HCT116 (cell line): Measurements from ENCODE around the gene LAMB4. TPM values are rescaled to one million over a fixed set of nuclear protein-coding genes. Genes with fewer than 3 reads are reported as not detected.

Experiments used
- ATAC-seq: fragments of 200-7000 bp; cut with Tn5 transposase; 2 replicates; pipeline ENCODE4 v1.9.1; 2020; ENCODE audit warnings: mild to moderate bottlenecking, moderate library complexity
- BruUV-seq: library from RNA; stranded (reverse); fragments of 400-500 nt; replicated peaks from 2 replicates; lab custom pipeline; 2021; lab: Mats Ljungman, UMichigan
- CTCF ChIA-PET: fragments of 300-600 bp; sonication (Branson Sonifier 250); formaldehyde crosslinking; loops from one replicate; lab custom pipeline; 2021; ENCODE audit warnings: antibody characterized with exemption; lab: Charles Lee
- POLR2A ChIA-PET: fragments of 300-600, 350-600 bp; sonication (Branson Sonifier 250); formaldehyde crosslinking; loops from one replicate; lab custom pipeline; 2021; ENCODE audit warnings: antibody characterized with exemption; lab: Charles Lee
- RAD21 ChIA-PET, 2 experiments: fragments of 300-600 bp; sonication (Branson Sonifier 250); formaldehyde crosslinking; loops; one replicate each; lab custom pipeline; 2023; ENCODE audit warnings: low total read pairs in 2 of 2; ENCODE audit not compliant: uncharacterized antibody in 2 of 2, unreplicated experiment in 2 of 2, low non-redundant PET in 1 of 2; lab: Charles Lee
- DNase-seq: peaks from one replicate; pipeline ENCODE4 v3.0.0-alpha.2; 2010; ENCODE audit warnings: low read depth, low spot score
- H2AFZ ChIP-seq: fragments of 200-600 bp; shearing (Covaris generic), sonication (generic); 2 replicates; pipeline ENCODE4 v1.6.1; 2017; ENCODE audit warnings: low read depth, mixed run types, mixed read lengths, antibody characterized with exemption, low read length; ENCODE audit not compliant: poor library complexity, severe bottlenecking
- H3K27ac ChIP-seq: 2 replicates; pipeline ENCODE4 v1.5.1; 2012; ENCODE audit warnings: low read depth, low read length
- H3K27me3 ChIP-seq: fragments of 200-600 bp; sonication (generic); 2 replicates; pipeline ENCODE4 v1.6.1; 2016; ENCODE audit warnings: mixed run types, low read length, mixed read lengths; ENCODE audit not compliant: insufficient read depth
- H3K36me3 ChIP-seq, 2 experiments: fragments of 200-500 bp in 1 of 2; fragments of 200-600 bp in 1 of 2; sonication (Bioruptor generic) in 1 of 2; sonication (generic) in 1 of 2; 2 replicates each; pipeline versions ENCODE4 v1.5.1 to v1.6.1; 2014 to 2016; ENCODE audit warnings: low read length in 2 of 2, inconsistent platforms in 1 of 2, mixed read lengths in 1 of 2, mixed run types in 1 of 2; ENCODE audit not compliant: insufficient read depth in 2 of 2, control insufficient read depth in 1 of 2
- H3K4me1 ChIP-seq, 2 experiments: fragments of 200-600 bp in 1 of 2; sonication (generic) in 1 of 2; 2 replicates each; pipeline versions ENCODE4 v1.5.1 to v1.6.1; 2012 to 2017; ENCODE audit warnings: low read length in 2 of 2, inconsistent platforms in 1 of 2, mild to moderate bottlenecking in 1 of 2, mixed read lengths in 1 of 2, mixed run types in 1 of 2, moderate library complexity in 1 of 2; ENCODE audit not compliant: insufficient read depth in 2 of 2, control insufficient read depth in 1 of 2
- H3K4me2 ChIP-seq: fragments of 200-600 bp; sonication (generic); 2 replicates; pipeline ENCODE4 v1.6.1; 2017; ENCODE audit warnings: mixed run types, low read length, mixed read lengths
- H3K4me3 ChIP-seq, 2 experiments: fragments of 200-600 bp in 1 of 2; sonication (generic) in 1 of 2; replicated peaks in 1 of 2; 2 replicates each; pipeline ENCODE4 v1.5.1; 2011 to 2016; ENCODE audit warnings: low read length in 2 of 2, control low read depth in 1 of 2, low read depth in 1 of 2, mild to moderate bottlenecking in 1 of 2, mixed read lengths in 1 of 2, mixed run types in 1 of 2
- H3K79me2 ChIP-seq: fragments of 200-600 bp; sonication (generic); 2 replicates; pipeline ENCODE4 v1.6.1; 2017; ENCODE audit warnings: mild to moderate bottlenecking, mixed run types, low read length, moderate library complexity, mixed read lengths; ENCODE audit not compliant: insufficient read depth
- H3K9ac ChIP-seq: fragments of 200-600 bp; sonication (generic); 2 replicates; pipeline ENCODE4 v1.6.1; 2016; ENCODE audit warnings: low read length, mixed read lengths
- H3K9me2 ChIP-seq: fragments of 200-600 bp; sonication (generic), shearing (Covaris generic); 2 replicates; pipeline ENCODE4 v1.6.1; 2017; ENCODE audit warnings: mixed run types, mild to moderate bottlenecking, moderate library complexity; ENCODE audit not compliant: insufficient read depth
- H3K9me3 ChIP-seq, 2 experiments: fragments of 200-500 bp in 1 of 2; fragments of 200-600 bp in 1 of 2; sonication (Bioruptor generic) in 1 of 2; sonication (generic) in 1 of 2; 2 replicates each; pipeline ENCODE4 v1.6.1; 2014 to 2017; ENCODE audit warnings: low read length in 2 of 2, mixed read lengths in 2 of 2, inconsistent platforms in 1 of 2, low read depth in 1 of 2, mild to moderate bottlenecking in 1 of 2, mixed run types in 1 of 2, moderate library complexity in 1 of 2; ENCODE audit not compliant: control insufficient read depth in 1 of 2, insufficient read depth in 1 of 2
- H4K20me1 ChIP-seq: fragments of 200-600 bp; sonication (generic), shearing (Covaris generic); 2 replicates; pipeline ENCODE4 v1.6.1; 2017; ENCODE audit warnings: mixed run types, mild to moderate bottlenecking, moderate library complexity; ENCODE audit not compliant: insufficient read depth
- CEBPB ChIP-seq: IDR thresholded peaks from 2 replicates; pipeline ENCODE4 v1.6.1; 2012; ENCODE audit warnings: low read depth
- ELF1 ChIP-seq: IDR thresholded peaks from 2 replicates; pipeline ENCODE4 v1.6.1; 2012; ENCODE audit warnings: low read depth, borderline replicate concordance
- POLR2AphosphoS5 ChIP-seq: IDR thresholded peaks from 2 replicates; pipeline ENCODE4 v1.6.1; 2011; ENCODE audit warnings: mild to moderate bottlenecking, low read depth, low read length, moderate library complexity
- YY1 ChIP-seq: IDR thresholded peaks from 2 replicates; pipeline ENCODE4 v1.6.1; 2011; ENCODE audit warnings: low read length, low read depth, moderate library complexity, mild to moderate bottlenecking; ENCODE audit not compliant: insufficient replicate concordance; ENCODE audit errors: extremely low read depth
- intact Hi-C: fragments of 100-400 bp; cut with micrococcal nuclease; formaldehyde crosslinking; loops from 2 replicates; pipeline ENCODE4 v1.10.0; 2022
- total RNA-seq: library from RNA; stranded (reverse); gene quantifications from one replicate; pipeline ENCODE4 v1.2.1, GENCODE V29; 2021; ENCODE audit not compliant: unreplicated experiment

The LAMB4 gene
- total RNA-seq, 1 experiment from 2014 or later, result not detected

DNA sequence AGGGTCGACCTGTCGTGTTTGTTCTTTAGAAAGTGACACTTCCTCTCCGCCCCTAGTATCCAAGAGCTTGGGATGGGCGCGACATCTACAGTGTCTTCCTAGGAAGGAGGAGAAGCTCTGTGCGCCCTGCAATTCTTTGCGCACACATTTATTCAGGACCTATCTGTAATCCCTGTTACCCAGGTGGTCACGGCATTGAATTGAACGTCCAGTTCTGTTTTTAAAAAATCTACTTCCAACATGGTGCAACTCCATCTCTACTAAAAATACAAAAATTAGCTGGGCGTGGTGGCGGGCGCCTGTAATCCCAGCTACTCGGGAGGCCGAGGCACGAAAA is 126.6 kb downstream of the LAMB4 start:
- RAD21 ChIA-PET, result no interaction called here
- intact Hi-C loops, result no loop called here
- H3K27me3 ChIP-seq, result no peaks in the 10 kb centered on the region; the same call in 1 of the 2 replicates
- CTCF ChIA-PET, result interaction anchor here (1.3 kb wide), 1 partner anchor 13 kb away, joined by 3 read pairs; no protein-coding TSS in a partner anchor
- no peak for DNase-seq
- TF ChIP-seq YY1, result no peak
- TF ChIP-seq, all 23 proteins: peak for 0
- Histone ChIP-seq H3K4me2 (peak overlapping the region; percentile 94), H2AFZ (peak overlapping the region; percentile 55), H3K9me3 (no peaks in the 10 kb centered on the region), H3K27ac (no peak overlapping the region), H3K9ac (peak overlapping the region; percentile 61; the same call in 1 of the 2 replicates), H3K4me3 (peak overlapping the region; percentile 66 to 78), H3K4me1 (peaks cover 4 to 18% of the 10 kb centered on the region in 2 experiments; a peak in 2 of 4 replicates), H3K36me3 (no peaks in the 10 kb centered on the region), H3K9me2 (no peaks in the 10 kb centered on the region), H4K20me1 (no peaks in the 10 kb centered on the region), H3K79me2 (no peaks in the 10 kb centered on the region)
- no peak for ATAC-seq
- POLR2A ChIA-PET, result no interaction called here
- BruUV-seq, result no TSS peak

DNA sequence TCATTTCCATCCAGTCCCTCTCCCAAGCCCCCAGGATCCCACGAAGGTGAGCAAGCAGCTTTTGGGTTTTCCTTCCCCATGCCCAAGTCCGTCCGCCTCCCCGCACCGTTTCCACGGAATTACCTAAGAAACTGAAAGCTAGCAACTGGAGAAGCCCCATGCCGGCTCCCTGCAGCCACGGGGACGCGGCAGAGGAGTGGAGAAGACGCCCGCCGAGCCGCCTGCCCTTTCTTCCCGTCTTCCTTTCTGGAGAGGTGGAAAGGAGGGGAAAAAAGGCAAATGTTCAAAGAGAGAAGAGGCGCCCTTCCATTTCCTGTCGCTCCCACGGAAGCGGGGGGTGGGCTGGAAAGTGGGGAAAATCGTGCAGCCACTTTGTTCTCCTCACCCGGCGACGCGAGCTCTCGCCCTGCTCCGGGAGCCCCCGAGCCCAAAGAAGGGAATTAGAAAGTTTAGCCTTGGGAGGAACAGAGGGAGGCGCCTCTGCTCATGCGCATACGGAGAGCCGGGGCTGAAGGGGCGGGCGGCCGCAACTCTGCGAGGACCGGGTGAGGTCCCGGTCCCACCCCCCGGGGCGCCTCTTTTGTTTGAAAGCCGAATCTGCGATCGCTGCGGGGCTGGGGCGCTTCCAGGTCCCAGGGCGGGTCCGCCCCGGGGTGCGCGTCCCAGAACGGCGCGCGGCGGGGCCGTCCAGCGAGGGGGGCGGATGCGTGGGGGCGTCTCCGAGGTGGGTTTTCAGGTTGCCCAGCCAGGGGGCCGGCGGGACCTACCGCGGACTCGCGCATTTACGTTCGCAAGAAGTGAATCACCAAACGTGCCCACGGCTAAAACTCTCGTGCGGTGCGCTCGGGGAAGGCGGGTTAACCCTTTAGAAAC is 127.2 kb downstream of the LAMB4 start, which contains the start of gene LAMB1:
TSS of gene LAMB1 (minus strand) at position 436 of the 873 bp plus-strand sequence. CDS start at position 160, 276 bp downstream.
- Histone ChIP-seq H3K4me1 (peaks cover 6 to 23% of the 10 kb centered on the region in 2 experiments; a peak in 3 of 4 replicates), H3K9me3 (no peaks in the 10 kb centered on the region), H2AFZ (peak within 1 kb of the TSS; percentile 55), H3K4me3 (peak within 1 kb of the TSS; percentile 66 to 78), H3K9ac (peak within 1 kb of the TSS; percentile 61), H3K9me2 (no peaks in the 10 kb centered on the region), H3K79me2 (no peaks in the 10 kb centered on the region), H4K20me1 (no peaks in the 10 kb centered on the region), H3K27me3 (no peaks in the 10 kb centered on the region; the same call in 1 of the 2 replicates), H3K4me2 (peak within 1 kb of the TSS; percentile 94), H3K27ac (peak within 1 kb of the TSS; percentile 21; the same call in 1 of the 2 replicates), H3K36me3 (no peaks in the 10 kb centered on the region)
- ATAC-seq, result peak; percentile 92
- intact Hi-C loops, result no loop called here
- TF ChIP-seq POLR2AphosphoS5 (peak; percentile 63), CEBPB (no peak), ELF1 (no peak)
- RAD21 ChIA-PET, result no interaction called here
- DNase-seq, result no peak
- POLR2A ChIA-PET, result no interaction called here
- BruUV-seq, result TSS peak; percentile 53
- CTCF ChIA-PET, result no interaction called here
